GM04504 (cell line): ENCODE data around the gene GAD1.
A peak's percentile ranks its signal among the peaks of the same experiment; 100 is the strongest.

Experiments used
- DNase-seq: peaks from one replicate; pipeline ENCODE4 v3.0.0-alpha.2; 2012; ENCODE audit warnings: low read depth

The GAD1 gene

GRCh38 chr2:170846314-170846713 lies 29.6 kb downstream of the GAD1 start:
- DNase-seq: no peak

- no peak for DNase-seq
Observed at GRCh38 chr2:170847716-170848115, 31.0 kb downstream of the GAD1 start.

- DNase-seq: peak; percentile 71
Observed at GRCh38 chr2:170848587-170848986, 31.9 kb downstream of the GAD1 start.

- no peak for DNase-seq
Observed at GRCh38 chr2:170850251-170850650, 33.6 kb downstream of the GAD1 start.

GRCh38 chr2:170851635-170852034 lies 34.9 kb downstream of the GAD1 start:
- DNase-seq: no peak

- no peak for DNase-seq
Observed at GRCh38 chr2:170856066-170856465, 39.4 kb downstream of the GAD1 start.

GRCh38 chr2:170862286-170862902 lies 45.7 kb downstream of the GAD1 start:
- DNase-seq: no peak

GRCh38 chr2:170863087-170863486 lies 46.4 kb downstream of the GAD1 start:
- no peak for DNase-seq

- DNase-seq: no peak
Observed at GRCh38 chr2:170869036-170869435, 52.3 kb downstream of the GAD1 start.

- DNase-seq: no peak
Observed at GRCh38 chr2:170869461-170869860, 52.8 kb downstream of the GAD1 start.

GRCh38 chr2:170873035-170873692 lies 56.5 kb downstream of the GAD1 start:
- DNase-seq: peak; percentile 46

GRCh38 chr2:170878066-170878465 lies 61.4 kb downstream of the GAD1 start:
- DNase-seq: no peak

- no peak for DNase-seq
Observed at GRCh38 chr2:170878505-170878904, 61.8 kb downstream of the GAD1 start.

GRCh38 chr2:170881840-170882239 lies 65.2 kb downstream of the GAD1 start:
- no peak for DNase-seq

- DNase-seq: no peak
Observed at GRCh38 chr2:170882758-170883157, 66.1 kb downstream of the GAD1 start.

- DNase-seq: no peak
Observed at GRCh38 chr2:170883683-170884082, 67.0 kb downstream of the GAD1 start.

- DNase-seq: no peak
Observed at GRCh38 chr2:170885130-170885791, 68.6 kb downstream of the GAD1 start.

- DNase-seq: peak; percentile 71
Observed at GRCh38 chr2:170886386-170886785, 69.7 kb downstream of the GAD1 start.

GRCh38 chr2:170887496-170887895 lies 70.8 kb downstream of the GAD1 start:
- no peak for DNase-seq

GRCh38 chr2:170887896-170888295 lies 71.2 kb downstream of the GAD1 start:
- no peak for DNase-seq

- no peak for DNase-seq
Observed at GRCh38 chr2:170891893-170892292, 75.2 kb downstream of the GAD1 start.

GRCh38 chr2:170892391-170892951 lies 75.8 kb downstream of the GAD1 start:
- DNase-seq: no peak
